GM18499 (cell line): ENCODE measurements around the gene AKAP9.
A peak's percentile ranks its signal among the peaks of the same experiment; 100 is the strongest.
"Not testable (repeated sequence)": the region's sequence is repeated elsewhere in the genome, so short reads cannot be mapped to it uniquely, and the experiment has no call there.

Experiments used
- ATAC-seq: cut with Tn5 transposase; IDR thresholded peaks from one replicate; pipeline ENCODE4 v1.9.1; 2021; ENCODE audit warnings: moderate number of reproducible peaks; ENCODE audit not compliant: insufficient read depth, unreplicated experiment

The AKAP9 gene

DNA sequence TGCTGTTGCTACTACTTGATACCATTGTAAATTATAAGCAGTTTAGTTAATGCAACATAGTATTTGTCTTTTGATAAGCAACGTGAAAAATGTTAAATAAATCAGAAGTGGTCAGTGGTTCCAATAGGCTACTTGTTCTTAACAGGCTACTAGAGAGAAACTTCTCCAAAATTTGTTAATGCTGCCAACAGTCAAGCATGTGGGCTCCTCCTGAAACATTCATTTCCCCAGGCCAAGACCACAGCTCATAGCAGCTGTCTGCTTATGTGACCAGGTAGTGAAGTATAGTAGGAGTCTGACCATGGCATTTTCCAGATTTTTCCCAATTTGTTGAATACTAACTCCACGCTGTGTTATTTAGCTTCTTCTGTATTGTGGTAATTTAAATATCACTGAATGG, 112.7 kb downstream of the AKAP9 start:
- no peak for ATAC-seq

DNA sequence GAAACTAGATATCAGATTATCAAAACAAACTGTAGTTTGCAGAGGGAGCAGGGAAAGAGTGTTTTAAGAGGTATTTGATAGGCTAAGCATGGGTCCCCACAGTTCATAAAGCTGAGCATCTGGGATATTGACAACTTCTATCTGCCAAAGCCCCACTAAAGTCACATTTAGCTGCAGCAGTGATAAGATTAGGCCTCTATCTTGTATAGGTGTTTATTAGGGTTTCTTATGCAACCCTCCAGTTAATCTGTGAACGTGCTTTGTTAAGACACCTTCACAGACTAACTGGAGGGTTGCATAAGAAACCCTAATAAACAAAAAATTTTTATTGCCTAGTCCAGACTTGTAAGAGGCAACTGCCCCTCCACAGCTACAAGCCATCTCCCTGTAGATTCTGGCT, 115.6 kb downstream of the AKAP9 start:
- no peak for ATAC-seq

DNA sequence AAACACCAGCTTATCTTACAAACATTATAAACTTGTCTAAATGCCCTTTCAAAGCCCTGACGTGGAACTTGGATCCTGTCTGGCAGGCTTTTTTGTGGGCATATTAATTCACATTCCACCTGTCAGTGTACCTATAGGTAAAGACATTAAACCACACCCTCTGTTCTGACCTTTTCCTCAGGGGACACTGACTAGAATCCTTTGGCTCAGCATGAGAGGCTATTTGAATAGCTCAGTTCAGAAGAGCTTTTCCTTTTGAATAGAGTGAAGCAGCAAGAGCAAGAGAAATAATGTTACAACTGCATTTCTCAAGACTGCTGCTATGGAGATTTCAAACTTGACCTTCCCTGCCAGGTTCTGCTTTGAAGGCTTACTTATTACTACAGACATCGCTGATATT, 116.7 kb downstream of the AKAP9 start:
- ATAC-seq = no peak

GRCh38 chr7:92058040-92058439, 117.4 kb downstream of the AKAP9 start:
- ATAC-seq = no peak

DNA sequence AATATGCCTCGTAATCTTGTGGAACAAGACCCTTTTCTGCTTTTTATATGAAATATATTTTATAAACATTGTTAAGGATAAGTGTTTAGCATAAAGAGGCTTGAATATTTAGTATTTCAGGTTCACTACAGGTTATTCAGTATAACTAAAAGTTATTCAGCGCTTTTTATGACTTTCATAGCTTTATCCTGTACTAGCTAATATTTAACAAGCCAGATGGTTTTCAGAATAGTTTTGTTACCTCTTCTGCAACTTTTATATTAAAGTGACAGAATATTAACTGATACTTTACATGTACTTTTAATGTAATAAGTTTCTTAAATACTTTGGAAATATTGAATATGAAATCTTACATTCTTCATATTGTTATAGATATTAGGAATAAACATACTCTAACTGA, 118.2 kb downstream of the AKAP9 start:
- ATAC-seq = no peak

DNA sequence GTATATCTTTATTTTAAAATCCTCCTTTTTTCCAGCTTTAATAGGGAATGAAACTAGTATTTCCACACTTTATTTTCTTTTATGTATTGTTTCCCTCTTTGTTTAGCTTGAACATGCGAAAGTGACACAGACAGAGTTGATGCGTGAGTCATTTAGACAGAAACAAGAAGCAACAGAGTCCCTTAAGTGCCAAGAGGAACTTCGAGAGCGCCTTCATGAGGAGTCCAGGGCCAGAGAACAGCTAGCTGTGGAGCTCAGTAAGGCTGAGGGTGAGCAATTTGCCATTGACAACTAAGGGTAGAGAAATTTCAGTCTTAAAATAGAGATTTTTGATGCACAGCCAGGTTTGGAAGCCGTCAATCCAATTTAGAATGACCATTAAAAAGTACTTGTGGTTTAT, 120.5 kb downstream of the AKAP9 start:
- ATAC-seq = no peak

- ATAC-seq = no peak
Observed at GRCh38 chr7:92064438-92065029, 123.9 kb downstream of the AKAP9 start.

GRCh38 chr7:92071032-92071431, 130.4 kb downstream of the AKAP9 start:
- ATAC-seq = no peak

DNA sequence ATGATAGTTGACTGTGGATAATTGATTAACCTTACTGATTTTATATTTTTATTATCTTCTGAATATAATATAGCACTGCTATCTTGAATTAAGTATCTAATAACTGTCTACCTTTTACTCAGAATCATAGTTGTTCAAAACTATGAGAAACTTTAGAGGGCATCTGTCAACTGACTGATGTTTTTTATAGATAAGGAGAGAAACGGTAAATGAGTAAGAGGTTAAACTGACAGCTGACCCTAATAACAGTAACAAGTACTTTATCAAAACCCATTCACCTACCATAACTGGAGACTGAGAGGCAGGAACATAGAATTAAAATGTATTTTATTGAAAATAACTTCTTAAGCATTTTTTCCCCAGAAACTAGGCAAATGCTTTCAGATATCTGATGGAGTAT, 131.5 kb downstream of the AKAP9 start:
- no peak for ATAC-seq

GRCh38 chr7:92072708-92073107, 132.0 kb downstream of the AKAP9 start:
- no peak for ATAC-seq

DNA sequence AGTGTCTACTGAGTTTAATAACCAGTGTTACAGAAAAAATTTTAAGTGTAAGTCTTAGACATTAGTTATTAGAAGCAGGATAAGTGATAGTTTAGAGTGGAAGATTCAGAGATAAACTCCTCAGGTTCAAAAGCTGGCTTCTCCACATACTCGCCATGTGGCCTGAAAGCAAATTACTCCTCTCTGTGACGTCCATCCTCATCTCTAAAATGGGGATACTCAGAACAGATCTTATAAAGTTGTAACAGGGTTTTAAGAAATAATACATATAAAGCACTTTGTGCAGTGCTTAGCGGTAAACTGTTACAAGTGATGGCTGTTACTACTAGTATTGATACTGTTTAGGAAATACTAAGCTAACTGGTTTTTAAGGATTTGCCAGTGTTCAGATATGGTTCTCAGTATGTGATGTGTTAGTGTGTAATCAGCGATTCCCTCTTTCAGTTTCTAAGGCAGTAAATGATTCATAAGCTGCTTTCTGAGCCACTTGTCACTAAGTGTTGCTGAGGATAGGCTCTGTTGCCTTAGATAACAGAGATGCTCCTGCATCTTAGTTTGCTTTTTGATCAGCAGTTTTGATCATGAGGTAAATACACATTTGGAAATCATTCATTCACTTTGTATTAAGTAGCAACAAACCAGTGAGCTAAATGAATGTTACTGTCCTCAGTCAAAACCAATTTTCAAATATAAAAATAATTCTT, 134.9 kb downstream of the AKAP9 start:
- peak; percentile 81 for ATAC-seq

- no peak for ATAC-seq
Observed at GRCh38 chr7:92076509-92076908, 135.8 kb downstream of the AKAP9 start.

DNA sequence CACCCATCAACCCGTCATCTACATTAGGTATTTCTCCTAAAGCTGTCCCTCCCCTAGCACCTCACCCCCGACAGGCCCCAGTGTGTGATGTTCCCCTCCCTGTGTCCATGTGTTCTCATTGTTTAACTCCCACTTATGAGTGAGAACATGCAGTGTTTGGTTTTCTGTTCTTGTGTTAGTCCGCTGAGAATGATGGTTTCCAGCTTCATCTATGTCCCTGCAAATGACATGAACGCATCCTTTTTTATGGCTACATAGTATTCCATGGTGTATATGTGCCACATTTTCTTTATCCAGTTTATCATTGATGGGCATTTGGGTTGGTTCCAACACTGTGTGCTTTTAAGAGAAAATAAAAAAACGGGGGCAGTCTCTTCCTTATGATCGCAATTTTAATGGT, 143.3 kb downstream of the AKAP9 start:
- ATAC-seq = not testable (repeated sequence)

DNA sequence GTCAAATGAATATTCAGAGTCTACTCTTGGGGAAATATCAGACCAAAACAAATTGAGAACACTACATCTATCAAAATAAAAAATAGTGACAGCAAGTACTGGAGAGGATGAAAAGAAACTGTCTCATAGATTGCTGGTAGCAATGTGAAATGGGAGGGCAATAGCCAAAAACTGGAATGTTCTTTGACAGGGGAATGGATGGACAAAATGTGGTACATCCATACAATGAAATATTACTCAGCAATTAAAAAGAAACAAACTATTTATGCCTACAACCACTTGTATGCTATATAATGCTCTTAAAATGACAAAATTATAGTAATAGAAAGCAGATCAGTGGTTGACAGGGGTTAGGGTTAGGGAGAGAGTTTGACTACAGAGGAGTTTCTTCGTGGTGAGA, 147.6 kb downstream of the AKAP9 start:
- ATAC-seq = no peak

DNA sequence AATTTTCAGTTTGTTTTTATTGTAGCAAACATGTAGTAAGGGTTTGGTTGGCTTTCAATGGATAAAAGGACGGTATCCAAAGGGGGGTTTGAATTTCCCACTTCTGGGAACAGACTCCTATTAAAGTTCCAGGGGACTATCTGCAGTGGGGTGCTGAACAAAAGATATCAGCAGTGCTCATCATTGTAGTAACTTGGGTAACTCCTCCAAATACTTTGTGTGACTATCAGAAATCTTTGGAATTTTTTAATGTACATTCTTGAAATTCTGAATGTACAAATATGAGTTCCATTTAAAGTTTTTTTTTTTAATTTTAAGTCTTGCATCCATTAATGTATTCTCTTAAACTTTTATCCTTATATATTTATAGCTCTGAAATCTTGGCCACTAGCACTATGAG, 151.5 kb downstream of the AKAP9 start:
- ATAC-seq = no peak

- no peak for ATAC-seq
Observed at GRCh38 chr7:92095380-92095779, 154.7 kb downstream of the AKAP9 start.

- ATAC-seq = no peak
Observed at GRCh38 chr7:92100534-92100933, 159.9 kb downstream of the AKAP9 start.

GRCh38 chr7:92102862-92103261, 162.2 kb downstream of the AKAP9 start:
- not testable (repeated sequence) for ATAC-seq

GRCh38 chr7:92108821-92109220, 168.2 kb downstream of the AKAP9 start:
- no peak for ATAC-seq

DNA sequence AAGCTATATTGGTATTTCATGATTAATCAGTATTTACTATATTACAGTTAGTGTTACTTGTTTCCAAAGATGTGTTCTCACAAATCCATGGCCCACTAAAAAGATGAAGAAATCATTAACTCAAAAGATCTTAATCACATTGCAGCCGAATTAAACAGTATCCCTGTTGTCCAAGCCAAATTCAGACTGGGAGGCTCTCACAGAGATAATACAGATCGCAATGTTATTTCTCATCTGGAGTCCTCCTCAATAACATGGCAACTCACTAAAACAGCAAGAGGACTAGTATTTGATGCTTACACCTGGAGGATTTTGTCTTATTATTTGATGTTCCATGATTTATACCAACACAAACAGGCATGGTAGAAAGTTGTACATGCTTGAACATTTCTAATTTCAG, 170.2 kb downstream of the AKAP9 start:
- ATAC-seq = no peak

DNA sequence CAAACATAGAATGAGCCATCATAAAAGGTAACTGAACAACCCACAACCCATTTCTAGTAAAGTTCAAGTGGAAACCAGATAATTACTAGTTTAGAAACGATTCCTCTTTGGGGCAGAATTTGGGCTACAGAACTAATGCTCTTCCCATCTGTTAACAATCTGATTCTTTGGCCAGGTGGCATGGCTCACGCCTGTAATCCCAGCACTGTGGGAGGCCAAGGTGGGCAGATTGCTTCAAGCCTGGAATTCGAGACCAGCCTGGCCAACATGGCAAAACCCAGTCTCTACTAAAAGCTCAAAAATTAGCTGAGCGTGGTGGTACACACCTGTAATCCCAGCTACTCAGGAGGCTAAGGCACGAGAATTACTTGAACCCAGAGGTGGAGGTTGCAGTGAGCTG, 175.2 kb downstream of the AKAP9 start:
- no peak for ATAC-seq

GRCh38 chr7:92116949-92117348, 176.3 kb downstream of the AKAP9 start:
- ATAC-seq = no peak
